ENCODE results near the gene NCSTN.
"Not testable (repeated sequence)": the region's sequence is repeated elsewhere in the genome, so short reads cannot be mapped to it uniquely, and the experiment has no call there.

Gene NCSTN

GRCh38 chr1:160370561-160371345 is 27.6 kb downstream of the NCSTN start:
- DNase-seq (ENCODE audit: low read depth, low spot score): no peak

GRCh38 chr1:160371346-160371631 is 28.1 kb downstream of the NCSTN start:
- no peak for DNase-seq (ENCODE audit: low read depth, low spot score)

- no peak for DNase-seq (ENCODE audit: low read depth, low spot score)
These were observed 28.6 kb downstream of the NCSTN start for GRCh38 chr1:160371756-160372155.

GRCh38 chr1:160373696-160374095 is 30.5 kb downstream of the NCSTN start:
- peak; percentile 15 for DNase-seq (ENCODE audit: low read depth, low spot score)

GRCh38 chr1:160374306-160375110 is 31.3 kb downstream of the NCSTN start:
- no peak for DNase-seq (ENCODE audit: low read depth, low spot score)

GRCh38 chr1:160375788-160376524 is 32.8 kb downstream of the NCSTN start:
- peak; percentile 37 for DNase-seq (ENCODE audit: low read depth, low spot score)

- peak; percentile 75 for DNase-seq (ENCODE audit: low read depth, low spot score)
These were observed 33.4 kb downstream of the NCSTN start for GRCh38 chr1:160376525-160377131.

GRCh38 chr1:160377585-160378206 is 34.5 kb downstream of the NCSTN start:
- DNase-seq (ENCODE audit: low read depth, low spot score): peak; percentile 29

- not testable (repeated sequence) for DNase-seq (ENCODE audit: low read depth, low spot score)
These were observed 41.6 kb downstream of the NCSTN start for GRCh38 chr1:160384812-160385211.

GRCh38 chr1:160388406-160388805 is 45.2 kb downstream of the NCSTN start:
- DNase-seq (ENCODE audit: low read depth, low spot score): not testable (repeated sequence)

- DNase-seq (ENCODE audit: low read depth, low spot score): no peak
These were observed 51.5 kb downstream of the NCSTN start for GRCh38 chr1:160394673-160395072.

- DNase-seq (ENCODE audit: low read depth, low spot score): no peak
These were observed 54.5 kb downstream of the NCSTN start for GRCh38 chr1:160397651-160398050.

- DNase-seq (ENCODE audit: low read depth, low spot score): no peak
These were observed 55.6 kb downstream of the NCSTN start for GRCh38 chr1:160398823-160399222.

GRCh38 chr1:160399544-160400222 is 56.5 kb downstream of the NCSTN start:
- DNase-seq (ENCODE audit: low read depth, low spot score): no peak

GRCh38 chr1:160400223-160400645 is 57.1 kb downstream of the NCSTN start, which contains the start of gene VANGL2:
TSS of gene VANGL2 (plus strand) at chr1:160400564. CDS start at chr1:160415838, 15,274 bp downstream.
- DNase-seq (ENCODE audit: low read depth, low spot score): peak; percentile 95

- peak; percentile 51 for DNase-seq (ENCODE audit: low read depth, low spot score)
These were observed 57.7 kb downstream of the NCSTN start for GRCh38 chr1:160400646-160401486.

- DNase-seq (ENCODE audit: low read depth, low spot score): no peak
These were observed 58.3 kb downstream of the NCSTN start for GRCh38 chr1:160401487-160401805.

- DNase-seq (ENCODE audit: low read depth, low spot score): no peak
These were observed 59.0 kb downstream of the NCSTN start for GRCh38 chr1:160402001-160402795.

GRCh38 chr1:160403244-160403643 is 60.1 kb downstream of the NCSTN start:
- DNase-seq (ENCODE audit: low read depth, low spot score): no peak

All from astrocyte of the hippocampus (primary cell).